Coronary artery (tissue), 2 donors: ENCODE results near the gene VWC2L.

Experiments
- DNase-seq: peaks from one replicate; pipeline ENCODE4 v3.0.0-alpha.2; 2017; ENCODE audit warnings: low spot score
- H3K27ac ChIP-seq, 2 donors: fragments of 200-600 bp; sonication (generic); one replicate each; pipeline ENCODE4 v1.5.1; 2016 to 2019
- H3K4me3 ChIP-seq: fragments of 200-600 bp; sonication (generic); 2 replicates; pipeline ENCODE4 v1.5.1; 2016; ENCODE audit warnings: mild to moderate bottlenecking, moderate library complexity
- TF ChIP-seq, protein P1 (sequence below): fragments of 200-600 bp; sonication (generic); IDR thresholded peaks from one replicate; pipeline ENCODE4 v1.5.1; 2019; ENCODE audit warnings: antibody characterized with exemption

VWC2L gene

DNA sequence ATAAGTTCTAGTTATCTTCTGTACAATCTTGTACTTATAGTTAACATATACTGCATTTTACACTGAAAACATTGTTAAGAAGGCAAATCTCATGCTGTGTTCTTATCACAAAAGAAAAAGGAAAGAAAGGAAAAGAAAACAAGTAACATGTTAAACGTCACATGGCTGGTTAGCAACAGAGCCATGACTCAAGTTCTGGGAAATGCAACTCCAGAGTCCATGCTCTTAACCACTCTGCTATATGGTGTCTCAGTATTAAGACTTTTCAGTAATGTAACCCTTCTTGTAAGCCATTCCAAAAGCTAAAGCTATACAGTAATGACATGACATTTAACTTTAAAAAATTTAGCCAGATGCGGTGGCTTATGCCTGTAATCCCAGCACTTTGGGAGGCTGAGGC, 217.2 kb downstream of the VWC2L start:
- no peak overlapping the region for H3K27ac ChIP-seq
- TF ChIP-seq, protein P1, sequence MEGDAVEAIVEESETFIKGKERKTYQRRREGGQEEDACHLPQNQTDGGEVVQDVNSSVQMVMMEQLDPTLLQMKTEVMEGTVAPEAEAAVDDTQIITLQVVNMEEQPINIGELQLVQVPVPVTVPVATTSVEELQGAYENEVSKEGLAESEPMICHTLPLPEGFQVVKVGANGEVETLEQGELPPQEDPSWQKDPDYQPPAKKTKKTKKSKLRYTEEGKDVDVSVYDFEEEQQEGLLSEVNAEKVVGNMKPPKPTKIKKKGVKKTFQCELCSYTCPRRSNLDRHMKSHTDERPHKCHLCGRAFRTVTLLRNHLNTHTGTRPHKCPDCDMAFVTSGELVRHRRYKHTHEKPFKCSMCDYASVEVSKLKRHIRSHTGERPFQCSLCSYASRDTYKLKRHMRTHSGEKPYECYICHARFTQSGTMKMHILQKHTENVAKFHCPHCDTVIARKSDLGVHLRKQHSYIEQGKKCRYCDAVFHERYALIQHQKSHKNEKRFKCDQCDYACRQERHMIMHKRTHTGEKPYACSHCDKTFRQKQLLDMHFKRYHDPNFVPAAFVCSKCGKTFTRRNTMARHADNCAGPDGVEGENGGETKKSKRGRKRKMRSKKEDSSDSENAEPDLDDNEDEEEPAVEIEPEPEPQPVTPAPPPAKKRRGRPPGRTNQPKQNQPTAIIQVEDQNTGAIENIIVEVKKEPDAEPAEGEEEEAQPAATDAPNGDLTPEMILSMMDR = no peak
- no peak for DNase-seq
- no peak overlapping the region for H3K4me3 ChIP-seq
